DMS53 treated with DMSO at 0.1 percent for 48 hours (cell line): ENCODE data around the gene HCN4.
"Not testable (repeated sequence)": the region's sequence is repeated elsewhere in the genome, so short reads cannot be mapped to it uniquely, and the experiment has no call there.

Experiments used
- DNase-seq: peaks from one replicate; lab custom pipeline; 2025; ENCODE audit not compliant: unreplicated experiment; lab: John Stamatoyannopoulos, UW

The HCN4 gene

DNA sequence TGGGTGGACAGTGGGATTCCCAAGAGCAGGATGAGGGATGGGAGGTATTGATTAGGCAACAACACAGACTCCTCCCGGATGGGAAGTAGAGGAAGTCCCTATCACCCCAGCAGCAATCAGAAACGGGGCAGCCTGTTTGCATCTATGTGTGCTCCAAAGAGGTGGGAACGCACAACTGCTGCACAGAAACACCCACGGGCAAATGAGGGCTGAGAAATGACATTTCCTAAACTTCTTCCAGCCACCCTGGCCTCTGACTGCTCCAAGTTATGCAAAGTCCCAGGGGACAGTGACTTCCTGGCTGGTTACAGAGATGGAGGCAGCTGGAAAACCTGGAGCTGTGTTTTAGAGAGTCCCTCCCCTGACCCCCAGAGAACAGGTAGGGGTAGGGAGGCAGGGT lies 42.6 kb downstream of the HCN4 start:
- DNase-seq, result no peak

DNA sequence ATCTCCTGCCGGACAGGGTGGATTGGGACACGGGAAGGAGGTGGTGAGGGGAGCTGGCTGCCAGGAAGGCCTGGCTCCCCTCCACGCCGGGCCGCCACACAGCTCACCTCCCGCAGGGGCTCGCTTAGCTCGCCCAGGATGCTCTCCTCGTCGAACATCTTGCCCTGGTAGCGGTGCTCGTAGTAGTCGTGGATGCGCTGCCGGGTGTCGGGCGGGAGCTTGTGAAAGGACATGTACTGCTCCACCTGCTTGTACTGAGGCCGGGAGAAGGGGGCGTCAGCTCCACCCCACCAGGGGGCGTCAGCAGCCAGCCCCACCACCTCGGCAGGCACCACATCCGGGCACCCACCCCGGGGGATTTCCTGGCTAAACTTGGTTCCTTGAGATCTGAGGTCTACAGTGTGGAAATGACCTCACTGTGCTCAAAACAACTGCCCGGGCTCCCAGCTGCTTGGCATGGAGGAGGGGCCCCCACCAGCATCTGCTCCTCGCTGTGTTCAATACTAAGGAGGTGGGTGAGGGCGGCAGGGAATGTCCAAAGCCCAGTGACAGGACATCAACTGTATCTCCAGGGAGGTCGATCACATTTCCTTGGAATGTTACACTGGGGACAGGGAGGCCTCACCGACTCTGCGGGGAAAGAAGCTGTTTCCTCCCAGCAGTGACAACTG lies 43.4 kb downstream of the HCN4 start:
- no peak for DNase-seq

DNA sequence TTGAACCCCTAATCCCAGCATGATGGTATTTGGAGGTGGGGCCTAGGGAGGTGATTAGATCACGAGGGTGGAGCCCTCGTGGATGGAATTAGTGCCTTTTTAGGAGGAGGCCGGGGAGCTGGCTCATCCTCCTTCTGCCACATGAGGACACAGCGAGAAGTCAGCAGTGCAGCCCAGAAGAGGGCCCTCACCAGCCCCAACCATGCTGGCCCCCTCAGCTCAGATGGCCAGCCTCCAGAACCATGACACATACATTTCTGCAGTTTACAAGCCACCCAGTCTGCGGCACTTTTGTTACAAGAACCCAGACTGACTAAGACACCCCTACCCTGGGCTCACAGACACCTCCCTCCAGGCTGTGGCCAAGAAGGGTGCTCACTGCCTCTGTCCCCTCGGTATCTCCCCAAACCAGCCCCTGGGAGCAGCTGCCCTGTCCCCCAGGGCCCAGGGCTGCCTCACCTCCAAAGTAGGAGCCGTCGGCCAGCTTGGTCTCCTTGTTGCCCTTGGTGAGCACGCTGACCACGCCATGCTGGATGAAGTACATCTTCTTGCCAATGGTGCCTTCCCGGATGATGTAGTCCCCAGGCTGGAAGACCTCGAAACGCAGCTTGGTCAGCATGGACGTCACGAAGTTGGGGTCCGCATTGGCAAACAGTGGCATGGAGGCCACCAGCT lies 44.1 kb downstream of the HCN4 start:
- DNase-seq, result no peak

DNA sequence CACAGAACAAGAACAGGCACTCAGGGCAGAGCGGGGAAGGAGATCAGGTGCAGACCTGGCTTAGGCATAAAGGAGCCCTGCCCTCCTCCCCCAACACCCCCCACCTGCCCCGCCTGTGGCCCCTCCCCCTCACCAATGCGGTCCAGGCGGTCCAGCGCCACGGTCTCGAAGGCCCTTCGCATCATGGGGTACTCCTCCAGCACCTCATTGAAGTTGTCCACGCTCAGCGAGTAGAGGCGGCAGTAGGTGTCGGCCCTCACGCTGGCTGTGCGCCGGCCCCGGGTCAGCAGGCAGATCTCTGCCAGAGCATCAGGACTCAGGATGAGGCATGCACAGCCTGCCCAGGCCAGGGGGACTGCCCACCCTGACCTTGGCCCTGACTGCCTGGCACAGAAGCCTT lies 44.8 kb downstream of the HCN4 start:
- DNase-seq, result no peak

DNA sequence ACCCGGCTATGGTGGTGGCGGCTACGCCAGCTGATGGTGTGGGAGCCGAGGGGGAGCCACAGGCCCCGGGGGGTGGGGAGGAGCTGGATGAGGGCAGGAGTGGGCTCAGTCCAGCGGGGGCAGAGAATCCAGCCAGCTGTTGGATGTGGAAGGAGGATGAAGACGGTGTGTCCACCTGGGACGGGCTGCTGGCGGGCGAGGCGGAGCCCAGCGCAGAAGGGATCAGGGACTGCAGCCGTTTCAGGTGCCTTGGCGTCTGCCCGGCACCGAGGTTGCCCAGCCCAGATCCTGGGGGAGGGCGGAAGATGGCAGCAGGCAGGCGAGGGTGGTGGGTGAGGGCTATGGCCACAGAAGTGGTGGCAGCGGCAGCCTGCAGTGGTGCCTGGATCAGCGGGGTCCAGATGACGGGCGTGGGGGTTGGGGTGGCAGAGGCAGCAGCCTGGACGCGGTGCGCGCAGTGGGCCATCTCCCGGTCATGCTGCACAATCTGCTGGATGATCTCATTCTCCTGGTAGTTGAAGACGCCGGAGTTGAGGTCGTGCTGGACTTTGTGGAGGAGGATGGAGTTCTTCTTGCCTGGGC lies 45.3 kb downstream of the HCN4 start:
- no peak for DNase-seq

DNA sequence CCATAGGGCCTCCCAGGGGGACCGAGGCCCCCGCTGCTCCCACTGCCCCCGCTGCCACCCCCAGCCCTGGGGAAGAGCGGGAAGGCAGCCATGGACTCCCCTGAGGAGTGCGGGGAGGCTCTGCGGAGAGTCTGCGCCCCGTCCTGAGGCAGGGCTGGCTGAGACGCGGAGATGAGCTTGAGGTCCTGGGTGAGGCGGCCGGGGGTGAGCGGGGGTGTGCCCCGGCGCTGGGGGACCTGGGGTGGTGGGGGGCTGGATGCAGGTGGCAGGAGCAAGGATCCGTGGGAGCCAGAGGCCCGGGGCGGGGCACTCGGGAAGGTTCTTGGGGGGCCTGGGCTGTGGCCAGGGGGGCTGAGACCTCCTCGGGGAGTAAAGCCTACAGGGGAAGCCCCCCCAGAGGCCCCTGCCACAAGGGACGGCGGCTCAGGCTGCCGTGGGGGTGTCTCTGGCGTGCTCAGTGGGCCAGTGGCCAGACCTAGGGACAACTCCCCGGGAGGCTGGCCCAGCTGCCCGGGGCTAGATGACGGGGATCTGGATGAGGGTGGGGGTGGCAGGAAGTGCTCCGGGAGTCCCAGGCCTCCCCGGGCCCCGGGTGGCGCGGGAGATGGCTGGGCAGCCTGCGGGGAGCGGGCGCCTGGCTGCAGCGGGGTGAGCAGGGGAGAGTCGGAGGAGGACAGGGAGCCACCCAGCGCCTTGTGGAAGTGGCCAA lies 45.9 kb downstream of the HCN4 start:
- DNase-seq, result no peak

DNA sequence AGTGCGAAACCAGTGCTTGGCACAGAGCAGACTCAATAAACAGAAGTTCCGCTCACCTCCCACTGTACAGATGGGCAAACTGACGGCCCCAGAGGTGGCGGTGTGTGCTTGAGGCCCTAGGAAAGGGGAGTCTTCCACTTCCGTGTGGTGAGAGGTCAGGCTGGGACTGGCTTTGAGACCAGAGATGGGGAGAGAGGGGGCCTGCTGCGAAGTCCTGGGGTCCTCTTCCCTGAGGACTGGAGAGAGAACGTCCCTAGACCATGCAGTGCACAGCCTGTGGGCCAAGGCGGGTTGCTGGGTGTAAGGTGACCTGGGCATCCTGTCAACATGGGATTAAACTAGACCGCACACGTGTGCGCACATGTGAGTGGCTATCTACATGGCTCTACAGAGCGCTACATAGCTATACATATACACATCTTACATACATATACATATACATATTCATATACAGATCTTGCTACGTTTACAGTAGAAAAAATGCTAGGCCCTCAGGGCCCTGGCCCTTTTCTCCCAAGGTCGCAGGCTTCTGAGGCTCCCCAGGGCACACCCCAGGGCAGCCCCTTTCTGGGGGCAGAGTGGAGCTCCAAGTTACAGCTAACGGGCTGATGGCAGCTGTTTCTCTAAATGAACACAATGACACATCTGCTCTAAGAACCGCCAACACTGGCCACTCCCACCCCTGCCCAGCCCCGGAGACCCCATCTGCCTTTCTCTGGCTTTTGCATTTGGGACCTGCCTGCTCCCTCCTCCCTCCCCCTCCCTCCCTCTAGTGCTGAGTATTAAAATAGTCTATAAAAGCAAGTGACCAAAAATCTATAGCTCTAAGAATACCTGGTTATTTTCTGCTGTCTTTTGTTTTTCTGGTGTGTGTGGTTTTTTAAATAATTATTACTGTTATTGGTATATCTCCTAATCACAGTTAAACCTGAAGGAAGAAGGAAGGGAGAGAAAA lies 47.0 kb downstream of the HCN4 start:
- DNase-seq, result no peak

DNA sequence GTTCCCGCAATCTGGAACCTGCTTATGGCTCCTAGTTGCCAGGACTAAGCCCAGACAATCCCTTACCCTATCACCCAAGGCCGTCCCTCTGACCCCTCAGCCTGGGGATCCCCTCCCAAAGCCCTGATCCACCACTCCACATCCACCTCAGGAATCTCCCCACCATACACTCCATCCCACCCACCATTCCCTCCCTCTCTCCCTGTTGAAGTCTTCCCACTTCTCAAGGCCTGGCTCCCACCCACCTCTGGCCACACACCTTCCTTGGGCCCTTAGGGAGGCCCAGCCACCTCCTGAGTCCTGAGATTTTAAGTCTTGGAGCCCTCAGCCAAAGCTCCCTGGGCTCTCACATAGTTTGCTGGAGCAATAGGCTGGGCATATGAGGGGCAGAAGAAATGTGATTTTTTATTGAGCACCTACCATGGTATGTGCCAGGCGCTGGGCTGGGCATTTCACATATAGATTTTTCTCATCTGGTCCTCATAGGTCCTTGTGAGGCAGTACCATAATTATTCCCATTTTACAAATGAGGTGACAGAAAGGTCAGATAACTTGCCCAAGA lies 48.1 kb downstream of the HCN4 start:
- no peak for DNase-seq

DNA sequence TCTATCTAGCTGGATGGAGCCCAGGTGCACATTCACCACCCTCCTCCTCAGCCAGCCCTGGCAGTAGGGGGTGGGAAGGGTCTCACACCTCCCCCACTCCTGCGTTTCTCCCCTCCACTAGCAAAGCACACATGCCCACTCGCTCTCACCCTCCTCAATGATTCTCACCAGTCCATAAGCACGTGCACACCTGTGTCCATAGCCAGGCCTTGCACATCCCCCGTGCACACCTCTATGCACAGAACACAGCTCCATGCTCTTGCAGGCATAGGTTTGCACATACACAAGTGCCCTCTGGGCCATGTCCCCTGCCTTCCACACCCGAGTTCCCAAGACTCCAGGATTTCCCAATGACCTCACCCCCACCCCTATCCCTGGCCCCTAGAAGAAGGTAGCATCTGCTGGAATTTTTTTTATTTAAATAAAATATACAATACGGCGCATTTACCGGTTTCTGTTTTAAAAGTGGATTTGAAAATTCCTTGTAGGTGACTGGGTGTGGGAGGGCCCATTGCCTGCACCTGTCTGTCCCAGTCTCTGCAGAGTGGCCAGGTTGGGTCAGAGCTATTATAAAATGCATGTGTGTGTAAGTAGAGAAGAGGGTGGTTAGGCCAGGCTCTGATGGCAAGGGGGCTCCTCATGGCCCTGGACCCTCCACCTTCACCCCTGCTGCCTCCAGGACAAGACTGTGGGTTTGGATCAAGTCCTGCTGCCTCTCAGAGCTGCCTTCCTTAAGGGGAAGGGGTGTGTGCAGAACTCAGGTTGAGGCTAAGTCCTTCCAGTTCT lies 49.1 kb downstream of the HCN4 start:
- no peak for DNase-seq

DNA sequence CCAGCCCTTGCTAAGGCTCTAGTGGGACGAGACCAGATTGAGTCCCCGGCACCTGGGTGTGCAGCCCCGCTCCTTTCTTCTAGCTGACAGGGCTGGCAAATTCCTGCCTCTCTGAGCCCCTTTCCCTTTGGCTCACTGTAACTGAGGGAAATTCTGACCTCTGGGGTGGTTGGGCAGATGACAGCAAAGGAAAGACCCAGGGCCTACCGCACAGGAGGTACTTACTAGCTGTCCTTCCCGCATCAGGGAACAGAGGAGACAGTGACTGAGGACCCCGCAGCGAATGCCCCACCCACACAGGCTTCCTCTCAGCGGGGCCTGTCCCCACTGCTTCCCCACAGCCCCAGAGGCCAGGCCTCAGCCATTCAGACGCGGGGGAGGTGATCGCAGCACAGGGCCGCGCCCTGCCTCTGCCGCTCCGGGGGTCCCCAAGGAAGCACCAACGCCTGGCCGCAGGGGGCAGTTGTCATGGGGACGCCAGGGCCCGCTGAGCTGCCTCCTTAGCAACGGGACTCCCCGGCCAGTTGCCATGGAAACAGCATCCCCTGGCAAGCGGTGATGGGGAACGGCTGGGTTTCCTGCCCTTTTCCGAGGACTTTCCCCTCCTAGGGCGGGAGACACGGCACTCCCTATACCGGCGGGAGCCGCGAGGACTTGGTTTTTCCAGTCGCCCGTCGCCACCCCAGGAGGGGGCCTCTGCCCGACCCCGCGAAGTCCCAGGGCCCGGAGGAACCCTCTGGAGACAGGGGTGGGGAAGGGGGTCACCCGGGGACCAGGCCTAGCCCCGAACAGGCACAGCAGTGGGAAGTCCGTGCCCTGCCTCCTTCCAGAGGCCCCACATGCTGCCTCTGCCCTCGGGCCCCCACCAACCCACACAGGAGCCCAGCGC lies 50.1 kb downstream of the HCN4 start:
- no peak for DNase-seq

DNA sequence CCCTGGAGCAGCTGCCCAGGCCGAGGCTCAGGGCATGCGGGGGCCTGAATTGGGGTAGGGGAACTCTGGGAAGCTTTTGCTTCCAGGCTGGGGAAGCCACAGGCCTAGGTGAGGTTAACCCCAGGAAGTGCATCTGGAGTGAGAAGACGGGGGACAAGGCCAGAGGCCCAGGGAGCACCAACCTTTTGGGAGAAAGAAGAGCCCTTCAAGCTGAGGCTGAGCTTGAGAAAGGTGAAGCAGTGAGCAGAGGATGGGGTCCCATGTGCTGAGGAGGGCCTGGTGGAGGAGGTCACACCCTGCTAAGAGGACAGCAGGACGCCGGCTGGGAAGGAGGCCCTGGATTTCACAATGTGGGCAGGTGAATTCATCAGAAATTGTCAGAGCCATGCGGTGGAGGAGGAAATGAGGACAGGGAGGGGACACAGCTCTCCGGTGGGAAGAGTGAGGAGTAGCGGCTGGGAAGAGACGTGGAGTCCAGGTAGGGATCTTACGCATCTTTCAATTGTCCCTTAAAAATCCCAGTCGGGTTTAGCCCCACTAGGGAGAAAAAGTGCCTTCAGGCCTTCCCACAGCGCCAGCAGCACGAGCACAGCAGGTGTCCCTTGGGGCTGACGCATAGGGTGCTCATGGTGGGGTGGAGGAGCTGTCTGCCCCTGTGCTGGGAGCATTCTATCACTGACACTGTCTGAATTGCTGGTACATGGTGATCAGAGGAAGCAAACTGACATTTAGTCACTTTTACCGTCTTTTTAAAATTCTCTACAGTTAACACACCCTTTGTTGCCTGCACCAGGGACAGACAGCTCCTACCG lies 50.9 kb downstream of the HCN4 start:
- DNase-seq, result no peak

DNA sequence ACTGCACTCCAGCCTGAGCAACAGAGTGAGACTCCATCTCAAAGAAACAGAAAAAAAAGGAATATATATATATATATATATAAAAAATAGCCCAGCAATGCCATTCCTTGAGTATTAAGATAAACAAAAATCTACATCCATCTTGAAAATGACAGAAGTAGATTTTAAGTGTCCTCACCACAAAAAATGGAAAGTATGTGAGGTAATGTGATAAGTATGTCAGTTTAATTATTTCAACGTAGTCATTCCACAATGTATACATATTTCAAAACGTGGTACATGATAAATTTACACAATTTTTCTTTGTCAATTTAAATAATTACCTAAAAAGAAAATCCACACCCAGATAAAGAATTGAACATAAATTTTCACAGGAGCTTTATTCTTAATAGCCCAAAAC lies 54.9 kb downstream of the HCN4 start:
- no peak for DNase-seq

DNA sequence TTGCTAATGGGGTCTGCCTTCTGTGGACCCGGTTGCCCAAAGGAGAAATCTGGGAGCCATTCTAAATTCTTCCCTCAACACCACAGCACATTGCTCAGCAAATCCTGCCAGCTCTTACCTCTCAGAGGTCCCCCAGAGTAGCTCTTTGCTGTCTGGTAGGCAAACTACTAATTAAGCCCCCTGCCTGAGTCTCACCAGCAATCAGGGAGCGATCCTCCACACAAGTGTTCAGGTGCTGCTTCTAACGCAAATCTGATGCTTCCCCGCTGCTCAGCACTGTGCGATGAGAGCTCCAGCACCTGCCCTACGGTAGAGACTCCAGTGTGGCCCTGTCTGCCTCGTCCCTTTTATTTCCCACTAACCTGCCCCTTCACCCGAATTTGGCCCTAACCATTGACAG lies 60.5 kb downstream of the HCN4 start:
- no peak for DNase-seq

DNA sequence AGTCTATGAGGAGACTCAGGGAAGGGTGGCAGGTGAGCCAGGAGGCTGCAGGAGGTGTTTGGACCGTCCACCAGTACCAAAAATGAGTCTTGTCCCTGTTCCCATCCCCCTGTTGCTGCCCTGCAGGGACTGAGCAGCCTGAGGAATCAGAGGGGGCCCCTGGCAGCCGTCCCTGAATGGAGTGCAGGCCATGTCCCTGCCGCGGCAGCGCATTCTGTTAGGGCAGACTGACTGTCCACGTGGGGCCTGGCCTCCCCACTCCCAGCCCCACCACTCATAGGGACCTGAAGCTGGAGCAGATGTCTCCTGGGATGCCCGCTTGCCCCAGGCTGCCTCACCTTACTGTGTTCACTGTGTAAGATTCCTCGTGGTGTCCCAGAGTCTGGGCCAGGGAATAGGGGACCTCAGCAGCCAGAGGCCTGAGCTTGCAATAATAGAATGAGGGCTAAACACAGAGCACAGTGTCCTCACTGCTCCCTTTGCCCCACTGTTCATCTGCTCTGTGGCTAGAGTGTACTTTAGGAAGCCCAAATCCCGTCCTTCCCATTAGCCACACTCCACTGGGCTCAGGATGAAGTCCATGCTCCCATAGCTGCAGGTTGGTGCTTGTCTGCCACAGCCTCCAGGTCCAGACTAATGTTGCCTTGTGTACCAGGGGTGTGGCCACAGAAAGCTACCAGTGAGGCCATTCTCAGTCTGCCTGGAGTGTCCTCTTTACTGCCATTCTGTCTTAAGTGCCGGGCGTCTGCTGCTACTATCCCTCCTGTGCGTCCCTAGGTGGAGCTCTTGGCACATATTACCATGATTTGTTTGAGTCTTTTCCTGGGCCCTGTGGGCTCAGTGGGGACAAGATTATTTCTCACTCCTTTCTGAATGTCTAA lies 63.2 kb downstream of the HCN4 start:
- peak; percentile 57 for DNase-seq

DNA sequence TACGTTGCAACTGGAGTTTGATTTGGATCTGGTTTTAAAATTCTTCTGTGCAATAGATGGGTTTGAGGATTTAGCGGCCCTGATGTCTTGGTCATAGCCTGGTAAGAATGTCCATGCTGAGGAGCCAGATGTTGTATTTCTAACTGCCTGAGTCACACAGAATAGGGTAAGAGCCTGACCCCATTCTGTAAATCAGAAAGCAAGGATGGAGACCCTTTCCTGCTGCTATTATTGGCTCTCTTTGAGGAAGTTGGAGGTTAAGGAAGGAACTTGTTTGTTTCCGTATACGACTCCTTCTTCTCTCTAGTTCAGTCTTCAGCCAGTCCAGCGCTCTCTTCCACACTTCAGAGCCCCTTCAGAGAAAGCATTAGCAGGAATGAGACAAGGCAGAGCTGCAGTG lies 65.1 kb downstream of the HCN4 start:
- no peak for DNase-seq

DNA sequence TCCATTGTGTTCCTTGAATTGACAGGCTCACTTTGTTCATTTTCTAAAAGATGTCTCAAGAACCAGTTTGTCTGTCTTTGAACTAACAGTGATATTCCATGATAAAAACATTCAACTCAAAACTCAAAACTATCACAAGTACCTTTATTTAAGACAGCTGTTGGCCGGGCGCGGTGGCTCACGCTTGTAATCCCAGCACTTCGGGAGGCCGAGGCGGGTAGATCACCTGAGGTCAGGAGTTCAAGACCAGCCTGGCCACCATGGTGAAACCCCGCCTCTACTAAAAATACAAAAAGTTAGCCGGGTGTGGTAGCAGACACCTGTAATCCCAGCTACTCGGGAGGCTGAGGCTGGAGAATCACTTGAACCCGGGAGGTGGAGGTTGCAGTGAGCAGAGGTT lies 68.5 kb downstream of the HCN4 start:
- DNase-seq, result not testable (repeated sequence)
